OCI-LY3 (cell line): ENCODE measurements around the gene AHRR.

Experiments
- H2AFZ ChIP-seq: fragments of 200-600, 300-600 bp; shearing (Covaris generic); 2 replicates; pipeline ENCODE4 v1.6.0; 2014; ENCODE audit warnings: antibody characterized with exemption, low read depth, low read length
- H3K27ac ChIP-seq: fragments of 200-600, 300-600 bp; sonication (generic); 2 replicates; pipeline ENCODE4 v1.5.1; 2014; ENCODE audit warnings: mild to moderate bottlenecking, low read length, moderate library complexity, mixed read lengths
- H3K27me3 ChIP-seq: fragments of 200-600, 300-600 bp; sonication (generic); 2 replicates; pipeline ENCODE4 v1.6.1; 2014; ENCODE audit warnings: low read depth, low read length, mixed read lengths
- H3K36me3 ChIP-seq: fragments of 200-600, 300-600 bp; sonication (generic); replicated peaks from 2 replicates; pipeline ENCODE3; 2014; ENCODE audit warnings: low read depth, low read length, mixed read lengths
- H3K4me1 ChIP-seq: fragments of 300-600, 200-600 bp; sonication (generic); 2 replicates; pipeline ENCODE4 v1.6.1; 2014; ENCODE audit warnings: low read length, mixed read lengths
- H3K4me2 ChIP-seq: fragments of 200-600, 300-600 bp; sonication (generic); 2 replicates; pipeline ENCODE4 v1.6.1; 2014; ENCODE audit warnings: low read length, mixed read lengths
- H3K4me3 ChIP-seq: fragments of 300-600, 200-600 bp; sonication (generic); 2 replicates; pipeline ENCODE4 v1.5.1; 2014; ENCODE audit warnings: antibody characterized with exemption, mild to moderate bottlenecking, low read length, moderate library complexity
- H3K79me2 ChIP-seq: fragments of 300-600, 200-600 bp; shearing (Covaris generic); 2 replicates; pipeline ENCODE4 v1.6.1; 2014; ENCODE audit warnings: mild to moderate bottlenecking, low read length, mixed read lengths
- H3K9ac ChIP-seq: fragments of 300-600, 200-600 bp; shearing (Covaris generic); 2 replicates; pipeline ENCODE4 v1.6.0; 2014; ENCODE audit warnings: mild to moderate bottlenecking, low read length, moderate library complexity
- H3K9me3 ChIP-seq: fragments of 200-600, 300-600 bp; shearing (Covaris generic); 2 replicates; pipeline ENCODE4 v1.6.1; 2014; ENCODE audit warnings: low read length, mixed read lengths; ENCODE audit not compliant: insufficient read depth
- H4K20me1 ChIP-seq: fragments of 200-600, 300-600 bp; sonication (generic); 2 replicates; pipeline ENCODE4 v1.6.1; 2016; ENCODE audit warnings: low read length, mixed read lengths; ENCODE audit not compliant: insufficient read depth
- CTCF ChIP-seq: fragments of 200-600, 300-600 bp; sonication (generic); IDR thresholded peaks from 2 replicates; pipeline ENCODE4 v1.5.1; 2014; ENCODE audit warnings: antibody characterized with exemption, low read length, low read depth
- EZH2phosphoT487 ChIP-seq: fragments of 200-600 bp; shearing (Covaris generic); IDR thresholded peaks from 2 replicates; pipeline ENCODE4 v1.6.1; 2018; ENCODE audit warnings: antibody characterized with exemption, mixed run types, low read depth

Gene AHRR

DNA sequence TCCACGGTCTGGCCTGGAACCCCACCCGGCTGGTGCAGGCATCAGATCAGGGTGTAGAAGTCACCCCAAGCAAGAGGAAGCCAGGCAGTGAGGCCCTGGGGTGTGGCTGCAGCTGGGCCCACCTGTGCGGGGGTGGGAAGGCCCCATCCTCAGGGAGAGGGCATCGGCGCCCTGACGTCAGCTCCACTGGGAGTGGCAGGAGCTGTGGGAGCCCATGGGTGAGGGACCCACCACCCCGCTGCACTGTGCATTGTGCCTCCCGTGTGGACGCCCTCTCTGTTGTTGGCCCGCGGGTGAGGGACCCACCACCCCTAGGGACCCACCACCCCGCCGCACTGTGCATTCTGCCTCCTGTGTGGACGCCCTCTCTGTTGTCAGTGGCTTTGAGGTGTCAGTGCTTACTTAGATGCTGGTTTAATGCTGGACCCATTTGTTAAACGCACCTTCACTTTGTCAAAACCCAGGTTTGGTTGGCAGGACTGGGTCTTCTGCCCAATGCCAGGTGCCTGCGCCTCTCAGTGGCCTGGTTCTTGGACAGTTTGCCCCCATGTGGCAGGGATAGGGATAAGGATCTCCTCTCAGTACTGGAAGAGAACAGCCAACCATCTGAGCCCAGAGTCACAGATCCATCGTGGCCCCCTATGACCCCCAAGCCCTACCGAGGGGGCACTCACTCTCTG, 114.6 kb downstream of the AHRR start:
- no peaks in the 10 kb centered on the region for H3K9me3 ChIP-seq
- H3K27me3 ChIP-seq, result no peaks in the 10 kb centered on the region
- H3K36me3 ChIP-seq, result no peaks in the 10 kb centered on the region
- no peak overlapping the region for H3K9ac ChIP-seq
- no peaks in the 10 kb centered on the region for H4K20me1 ChIP-seq
- H3K79me2 ChIP-seq, result no peaks in the 10 kb centered on the region
- H3K4me1 ChIP-seq, result peaks cover 8% of the 10 kb centered on the region
- H3K4me3 ChIP-seq, result no peak overlapping the region
- no peak overlapping the region for H3K4me2 ChIP-seq
- TF ChIP-seq EZH2phosphoT487 (no peak), CTCF (0 out of 2 replicates have a peak, but pooled peaks have one; percentile 9)
- H2AFZ ChIP-seq, result no peak overlapping the region
- no peak overlapping the region for H3K27ac ChIP-seq

DNA sequence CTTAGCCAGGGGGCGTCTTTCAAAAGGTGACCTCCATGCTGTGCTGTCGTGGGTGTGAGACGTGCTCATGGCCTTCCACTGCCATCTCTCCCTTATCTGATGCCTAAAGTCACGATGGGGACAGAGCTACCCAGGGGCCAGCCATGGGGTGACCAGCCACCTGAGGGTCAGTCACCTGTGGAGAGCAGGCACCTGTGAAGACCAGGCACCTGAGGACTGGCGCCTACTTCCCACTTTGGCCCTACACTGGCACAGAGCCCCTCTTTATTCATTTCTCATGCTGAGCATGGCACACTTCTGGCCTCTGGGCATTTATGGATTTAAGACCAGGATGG, 115.1 kb downstream of the AHRR start:
- H3K4me1 ChIP-seq, result peaks cover 8% of the 10 kb centered on the region
- H4K20me1 ChIP-seq, result no peaks in the 10 kb centered on the region
- H3K4me2 ChIP-seq, result no peak overlapping the region
- no peak overlapping the region for H3K27ac ChIP-seq
- H3K4me3 ChIP-seq, result no peak overlapping the region
- no peak overlapping the region for H2AFZ ChIP-seq
- TF ChIP-seq CTCF, result no peak
- no peak for TF ChIP-seq EZH2phosphoT487
- H3K79me2 ChIP-seq, result no peaks in the 10 kb centered on the region
- H3K36me3 ChIP-seq, result no peaks in the 10 kb centered on the region
- H3K9me3 ChIP-seq, result no peaks in the 10 kb centered on the region
- no peaks in the 10 kb centered on the region for H3K27me3 ChIP-seq
- no peak overlapping the region for H3K9ac ChIP-seq

DNA sequence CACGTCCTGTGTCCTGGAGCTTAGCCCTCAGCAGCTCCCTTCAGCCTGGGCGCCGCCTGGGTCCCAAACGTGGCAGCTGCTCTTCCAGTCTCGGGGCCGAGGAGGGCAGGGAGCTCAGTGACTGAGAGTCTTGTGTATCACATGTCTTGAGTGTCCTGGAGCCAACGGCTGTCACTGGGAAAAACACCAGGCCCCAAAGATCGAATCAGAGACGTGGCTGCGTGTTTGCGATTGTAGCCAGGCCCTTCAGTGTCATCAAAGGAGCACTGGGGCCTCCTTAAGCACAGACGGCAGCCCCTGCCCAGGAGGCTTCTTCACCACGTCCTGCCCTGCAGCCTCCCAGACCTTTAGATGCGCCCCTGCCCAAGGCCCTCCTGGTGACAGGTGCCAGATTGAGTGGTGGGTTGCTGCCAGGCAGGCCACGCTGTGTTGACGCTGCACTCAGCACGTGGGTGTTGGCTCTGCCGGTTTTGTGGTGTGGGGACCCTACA, 115.8 kb downstream of the AHRR start:
- H3K27me3 ChIP-seq, result no peaks in the 10 kb centered on the region
- no peak overlapping the region for H3K9ac ChIP-seq
- no peak overlapping the region for H2AFZ ChIP-seq
- no peaks in the 10 kb centered on the region for H3K9me3 ChIP-seq
- H3K4me1 ChIP-seq, result peaks cover 14% of the 10 kb centered on the region
- H3K4me3 ChIP-seq, result no peak overlapping the region
- H3K79me2 ChIP-seq, result peaks cover 4% of the 10 kb centered on the region
- no peaks in the 10 kb centered on the region for H4K20me1 ChIP-seq
- no peaks in the 10 kb centered on the region for H3K36me3 ChIP-seq
- H3K27ac ChIP-seq, result no peak overlapping the region
- TF ChIP-seq EZH2phosphoT487 (no peak), CTCF (no peak)
- H3K4me2 ChIP-seq, result no peak overlapping the region

GRCh38 chr5:438481-438981, 117.0 kb downstream of the AHRR start:
- Histone ChIP-seq H2AFZ (no peak overlapping the region), H3K9me3 (no peaks in the 10 kb centered on the region), H3K4me2 (no peak overlapping the region), H3K4me3 (no peak overlapping the region), H3K27ac (no peak overlapping the region), H3K79me2 (peaks cover 13% of the 10 kb centered on the region), H4K20me1 (no peaks in the 10 kb centered on the region), H3K27me3 (no peaks in the 10 kb centered on the region), H3K36me3 (no peaks in the 10 kb centered on the region), H3K4me1 (peaks cover 14% of the 10 kb centered on the region), H3K9ac (no peak overlapping the region)
- TF ChIP-seq CTCF, result no peak
- TF ChIP-seq EZH2phosphoT487, result no peak
